GM23338 (cell line): ENCODE data around the gene NRROS. TPM values are rescaled to one million over a fixed set of nuclear protein-coding genes. Genes with fewer than 3 reads are reported as not detected.

Experiments
- ATAC-seq: fragments of 200-7000 bp; cut with Tn5 transposase; 3 replicates; pipeline ENCODE4 v1.9.1; 2020
- DNase-seq: peaks from one replicate; pipeline ENCODE4 v3.0.0-alpha.2; 2015; ENCODE audit warnings: low spot score
- H2AFZ ChIP-seq: fragments of 200-600 bp; sonication (generic); 2 replicates; pipeline ENCODE4 v1.8.0; 2016; ENCODE audit warnings: antibody characterized with exemption, mild to moderate bottlenecking, moderate library complexity
- H3F3A ChIP-seq: fragments of 200-600 bp; sonication (generic); replicated peaks from 2 replicates; pipeline ENCODE4 v1.8.0; 2017; ENCODE audit warnings: antibody characterized with exemption, mixed run types, low read depth
- H3K27ac ChIP-seq: fragments of 200-600 bp; sonication (generic); 2 replicates; pipeline ENCODE4 v1.6.1; 2016; ENCODE audit warnings: low read depth
- H3K27me3 ChIP-seq: fragments of 200-600 bp; sonication (generic); 2 replicates; pipeline ENCODE4 v1.8.0; 2016; ENCODE audit warnings: mild to moderate bottlenecking, mixed run types, moderate library complexity; ENCODE audit not compliant: insufficient read depth
- H3K36me3 ChIP-seq: fragments of 200-600 bp; sonication (generic); 2 replicates; pipeline ENCODE4 v1.8.0; 2016; ENCODE audit warnings: mild to moderate bottlenecking; ENCODE audit not compliant: insufficient read depth
- H3K4me1 ChIP-seq: fragments of 200-600 bp; sonication (generic); 2 replicates; pipeline ENCODE4 v1.8.0; 2016; ENCODE audit warnings: mild to moderate bottlenecking, moderate library complexity; ENCODE audit not compliant: insufficient read depth
- H3K4me2 ChIP-seq: fragments of 200-600 bp; sonication (generic); 2 replicates; pipeline ENCODE4 v1.7.1; 2017; ENCODE audit warnings: mixed run types
- H3K4me3 ChIP-seq: fragments of 200-600 bp; sonication (generic); 2 replicates; pipeline ENCODE4 v1.6.1; 2016; ENCODE audit warnings: mixed run types
- H3K79me2 ChIP-seq: fragments of 200-600 bp; sonication (generic); replicated peaks from 2 replicates; pipeline ENCODE4 v1.8.0; 2017; ENCODE audit warnings: mild to moderate bottlenecking; ENCODE audit not compliant: insufficient read depth
- H3K9me2 ChIP-seq: fragments of 200-600 bp; sonication (generic); 2 replicates; pipeline ENCODE4 v1.8.0; 2017; ENCODE audit not compliant: insufficient read depth
- H4K20me1 ChIP-seq: fragments of 200-600 bp; sonication (generic); replicated peaks from 2 replicates; pipeline ENCODE4 v1.8.0; 2017; ENCODE audit warnings: mild to moderate bottlenecking; ENCODE audit not compliant: insufficient read depth
- H3K27ac Mint-ChIP-seq: 2 replicates; pipeline ENCODE4 v1.8.0; 2020; ENCODE audit warnings: inconsistent platforms, mild to moderate bottlenecking, moderate library complexity, mixed read lengths
- H3K27me3 Mint-ChIP-seq: 3 replicates; pipeline ENCODE4 v1.8.0; 2022; ENCODE audit warnings: low read depth, mild to moderate bottlenecking, moderate library complexity, mixed read lengths, inconsistent platforms; ENCODE audit not compliant: insufficient read depth, poor library complexity
- H3K36me3 Mint-ChIP-seq: 3 replicates; pipeline ENCODE4 v1.8.0; 2021; ENCODE audit warnings: low read depth, mild to moderate bottlenecking, inconsistent platforms, moderate library complexity, mixed read lengths
- H3K4me1 Mint-ChIP-seq: 3 replicates; pipeline ENCODE4 v1.8.0; 2020; ENCODE audit warnings: mild to moderate bottlenecking, inconsistent platforms, mixed read lengths
- H3K4me3 Mint-ChIP-seq: 3 replicates; pipeline ENCODE4 v1.8.0; 2021; ENCODE audit warnings: moderate library complexity, mild to moderate bottlenecking, inconsistent platforms, mixed read lengths
- H3K9me3 Mint-ChIP-seq: 3 replicates; pipeline ENCODE4 v1.8.0; 2020; ENCODE audit warnings: moderate library complexity, mild to moderate bottlenecking, inconsistent platforms, mixed read lengths
- CREB1 ChIP-seq: fragments of 250-450 bp; sonication (Bioruptor Pico); IDR thresholded peaks from 2 replicates; pipeline ENCODE4 v1.5.0; 2020; ENCODE audit warnings: low read depth, mild to moderate bottlenecking, moderate library complexity
- ETS1 ChIP-seq: IDR thresholded peaks from 2 replicates; pipeline ENCODE4 v1.6.1; 2016; ENCODE audit warnings: antibody characterized with exemption
- EZH2 ChIP-seq: fragments of 200-600 bp; sonication (generic); IDR thresholded peaks from one replicate; pipeline ENCODE4 v1.8.0; 2017; ENCODE audit warnings: antibody characterized with exemption, mild to moderate bottlenecking, low read depth; ENCODE audit not compliant: unreplicated experiment
- NANOG ChIP-seq: IDR thresholded peaks from 2 replicates; pipeline ENCODE4 v1.6.1; 2016; ENCODE audit warnings: antibody characterized with exemption, borderline replicate concordance
- STAT1 ChIP-seq: IDR thresholded peaks from one replicate; pipeline ENCODE4 v1.6.1; 2016; ENCODE audit warnings: antibody characterized with exemption; ENCODE audit not compliant: unreplicated experiment
- polyA plus RNA-seq: library from polyadenylated mRNA; unstranded; fragments of >200 nt; fragmentation: Nextera tagmentation; extraction: Ambion mirVana; gene quantifications from 2 replicates; pipeline ENCODE4 v1.2.1, GENCODE V29; 2016
- total RNA-seq: library from RNA; depleted of rRNA; stranded (reverse); fragments of >200 nt; shearing (Covaris generic); gene quantifications from 2 replicates; pipeline ENCODE4 v1.2.3, GENCODE V29; 2014
- TF ChIP-seq, protein P1 (sequence below), 2 experiments: fragments of 200-600 bp in 1 of 2; sonication (generic) in 1 of 2; conservative IDR thresholded peaks; 2 replicates each; pipeline versions ENCODE4 v1.5.1 to v1.6.1; 2016 to 2017; ENCODE audit warnings: antibody characterized with exemption in 2 of 2, low read depth in 2 of 2, mild to moderate bottlenecking in 2 of 2, moderate library complexity in 1 of 2

Gene NRROS
- total and polyA plus RNA-seq, 2 experiments from 2014 or later, result 2.3 to 8.5 TPM

DNA sequence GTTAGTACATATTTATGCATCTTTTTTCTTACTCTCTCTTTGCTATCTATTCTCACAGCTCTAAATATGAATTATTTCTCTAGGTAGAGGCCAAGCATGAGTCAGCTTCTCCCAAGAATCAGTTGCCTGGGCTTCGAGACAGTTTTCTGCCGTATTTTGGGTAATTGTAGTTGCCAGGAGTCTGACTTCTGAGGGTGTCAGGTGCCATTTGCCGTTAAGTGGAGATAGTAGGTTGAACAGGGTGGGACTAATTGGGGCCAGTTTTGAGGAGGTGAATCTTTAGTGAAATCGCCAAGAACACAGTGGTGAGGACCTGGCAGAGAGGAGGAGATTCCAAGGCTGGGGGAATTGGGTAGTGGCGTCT lies 7.8 kb upstream of the NRROS start:
- Mint-ChIP-seq H3K9me3 (no peaks in the 10 kb centered on the region; the same call in 2 of the 3 replicates), H3K27me3 (peaks cover 11% of the 10 kb centered on the region), H3K4me3 (peak overlapping the region; percentile 71), H3K4me1 (peaks cover 42% of the 10 kb centered on the region), H3K36me3 (no peaks in the 10 kb centered on the region; the same call in 2 of the 3 replicates), H3K27ac (peak overlapping the region; percentile 95)
- Histone ChIP-seq H3K36me3 (no peaks in the 10 kb centered on the region), H3F3A (peaks cover 18% of the 10 kb centered on the region), H3K79me2 (no peaks in the 10 kb centered on the region), H3K4me1 (peaks cover 16% of the 10 kb centered on the region), H3K27ac (peak overlapping the region; percentile 95), H3K9me2 (no peaks in the 10 kb centered on the region), H4K20me1 (no peaks in the 10 kb centered on the region), H2AFZ (peak overlapping the region; percentile 78; the same call in 1 of the 2 replicates), H3K4me2 (peak overlapping the region; percentile 89), H3K4me3 (peak overlapping the region; percentile 61), H3K27me3 (no peaks in the 10 kb centered on the region)
- TF ChIP-seq EZH2, result no peak
- no peak for TF ChIP-seq CREB1
- TF ChIP-seq NANOG, result no peak
- DNase-seq, result no peak
- ATAC-seq, result no peak

- Histone ChIP-seq H3K27ac (peak overlapping the region; percentile 95), H4K20me1 (no peaks in the 10 kb centered on the region), H3K4me1 (peaks cover 16% of the 10 kb centered on the region), H3F3A (peaks cover 18% of the 10 kb centered on the region), H2AFZ (peak overlapping the region; percentile 78; the same call in 1 of the 2 replicates), H3K79me2 (no peaks in the 10 kb centered on the region), H3K27me3 (no peaks in the 10 kb centered on the region), H3K4me3 (peak overlapping the region; percentile 61), H3K9me2 (no peaks in the 10 kb centered on the region), H3K36me3 (no peaks in the 10 kb centered on the region), H3K4me2 (peak overlapping the region; percentile 89)
- H3K27me3 Mint-ChIP-seq, result peaks cover 11% of the 10 kb centered on the region
- DNase-seq (peak; percentile 95), ATAC-seq (peak; percentile 86)
- peaks cover 38% of the 10 kb centered on the region for H3K4me1 Mint-ChIP-seq
- TF ChIP-seq ETS1 (peak; percentile 30; the same call in 1 of the 2 replicates), NANOG (no peak), STAT1 (no peak)
- TF ChIP-seq, protein P1, sequence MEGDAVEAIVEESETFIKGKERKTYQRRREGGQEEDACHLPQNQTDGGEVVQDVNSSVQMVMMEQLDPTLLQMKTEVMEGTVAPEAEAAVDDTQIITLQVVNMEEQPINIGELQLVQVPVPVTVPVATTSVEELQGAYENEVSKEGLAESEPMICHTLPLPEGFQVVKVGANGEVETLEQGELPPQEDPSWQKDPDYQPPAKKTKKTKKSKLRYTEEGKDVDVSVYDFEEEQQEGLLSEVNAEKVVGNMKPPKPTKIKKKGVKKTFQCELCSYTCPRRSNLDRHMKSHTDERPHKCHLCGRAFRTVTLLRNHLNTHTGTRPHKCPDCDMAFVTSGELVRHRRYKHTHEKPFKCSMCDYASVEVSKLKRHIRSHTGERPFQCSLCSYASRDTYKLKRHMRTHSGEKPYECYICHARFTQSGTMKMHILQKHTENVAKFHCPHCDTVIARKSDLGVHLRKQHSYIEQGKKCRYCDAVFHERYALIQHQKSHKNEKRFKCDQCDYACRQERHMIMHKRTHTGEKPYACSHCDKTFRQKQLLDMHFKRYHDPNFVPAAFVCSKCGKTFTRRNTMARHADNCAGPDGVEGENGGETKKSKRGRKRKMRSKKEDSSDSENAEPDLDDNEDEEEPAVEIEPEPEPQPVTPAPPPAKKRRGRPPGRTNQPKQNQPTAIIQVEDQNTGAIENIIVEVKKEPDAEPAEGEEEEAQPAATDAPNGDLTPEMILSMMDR (conservative IDR thresholded peaks at IDR 0.05; ENCODE audit: low read depth in 2 of 2), result peak in 1 of 2 experiments; percentile 13; a peak in 1 of 4 replicates
- H3K27ac Mint-ChIP-seq, result peak overlapping the region; percentile 95
- no peaks in the 10 kb centered on the region; the same call in 2 of the 3 replicates for H3K36me3 Mint-ChIP-seq
- no peaks in the 10 kb centered on the region; the same call in 2 of the 3 replicates for H3K9me3 Mint-ChIP-seq
- H3K4me3 Mint-ChIP-seq, result peak overlapping the region; percentile 71
Measured at GRCh38 chr3:196632046-196632751, 7.3 kb upstream of the NRROS start.
